Central memory CD4-positive, alpha-beta T cell (primary cell): ENCODE results near the gene ITGB2.
"Not testable (repeated sequence)": the region's sequence is repeated elsewhere in the genome, so short reads cannot be mapped to it uniquely, and the experiment has no call there.

Experiments used
- DNase-seq: peaks from one replicate; pipeline ENCODE4 v3.0.0; 2022

Gene ITGB2

DNA sequence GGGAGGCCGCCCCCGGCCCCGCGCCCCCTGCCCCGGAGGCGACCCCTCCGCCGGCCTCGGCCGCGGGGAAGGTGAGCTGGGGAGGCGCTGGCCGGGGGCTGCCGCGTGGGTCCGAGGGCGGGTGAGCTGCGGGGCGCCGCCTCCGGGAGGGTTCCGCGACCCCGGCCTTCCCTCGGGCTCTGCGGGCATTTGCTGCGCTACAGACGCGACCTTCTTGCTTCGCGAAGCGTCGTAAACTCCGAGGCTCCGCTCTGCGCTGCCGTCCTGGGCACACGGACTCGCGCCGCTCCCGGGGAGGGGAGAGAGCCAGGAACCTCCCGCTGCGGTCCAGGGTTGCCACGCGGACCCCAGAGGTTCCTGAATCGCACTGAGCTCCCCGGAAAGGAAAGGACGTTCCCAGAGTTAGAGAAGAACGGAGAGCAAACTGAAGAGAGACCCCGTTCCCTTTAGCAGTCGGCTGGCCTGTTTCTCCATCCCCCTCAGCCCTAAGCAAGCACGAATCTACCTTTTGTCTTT, 19.5 kb upstream of the ITGB2 start:
- DNase-seq = peak; percentile 20

DNA sequence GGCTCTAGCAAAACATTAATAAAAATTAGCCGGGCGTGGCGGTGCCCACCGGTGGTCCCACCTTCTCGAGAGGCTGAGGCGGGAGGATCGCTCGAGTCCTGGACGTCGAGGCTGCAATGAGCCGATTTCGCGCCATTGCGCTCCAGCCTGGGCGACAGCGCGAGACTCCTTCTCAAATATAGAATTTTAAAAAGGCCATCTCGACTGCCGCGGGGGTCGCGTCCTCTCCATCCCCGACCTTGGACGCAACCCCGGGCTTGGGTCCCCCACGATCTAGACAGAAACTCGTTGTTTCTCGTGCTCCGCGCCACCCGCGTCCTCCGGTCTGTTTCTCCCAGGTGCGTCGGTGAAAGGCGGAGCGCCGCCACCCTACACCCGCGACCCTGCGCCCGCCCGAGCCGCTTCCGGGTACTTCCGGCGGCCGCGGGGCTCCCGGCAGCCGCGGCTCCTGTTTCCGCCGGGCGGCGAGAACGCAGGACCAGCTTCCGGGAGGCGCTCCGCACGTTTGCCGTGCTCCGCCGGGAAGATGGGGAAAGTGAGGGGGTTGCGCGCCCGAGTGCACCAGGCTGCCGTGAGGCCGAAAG, 18.9 kb upstream of the ITGB2 start, which contains the start of gene SLX9:
TSS of gene SLX9 (plus strand) at position 498 of the 584 bp plus-strand sequence. CDS start at position 527, 29 bp downstream.
- peak; percentile 73 for DNase-seq

DNA sequence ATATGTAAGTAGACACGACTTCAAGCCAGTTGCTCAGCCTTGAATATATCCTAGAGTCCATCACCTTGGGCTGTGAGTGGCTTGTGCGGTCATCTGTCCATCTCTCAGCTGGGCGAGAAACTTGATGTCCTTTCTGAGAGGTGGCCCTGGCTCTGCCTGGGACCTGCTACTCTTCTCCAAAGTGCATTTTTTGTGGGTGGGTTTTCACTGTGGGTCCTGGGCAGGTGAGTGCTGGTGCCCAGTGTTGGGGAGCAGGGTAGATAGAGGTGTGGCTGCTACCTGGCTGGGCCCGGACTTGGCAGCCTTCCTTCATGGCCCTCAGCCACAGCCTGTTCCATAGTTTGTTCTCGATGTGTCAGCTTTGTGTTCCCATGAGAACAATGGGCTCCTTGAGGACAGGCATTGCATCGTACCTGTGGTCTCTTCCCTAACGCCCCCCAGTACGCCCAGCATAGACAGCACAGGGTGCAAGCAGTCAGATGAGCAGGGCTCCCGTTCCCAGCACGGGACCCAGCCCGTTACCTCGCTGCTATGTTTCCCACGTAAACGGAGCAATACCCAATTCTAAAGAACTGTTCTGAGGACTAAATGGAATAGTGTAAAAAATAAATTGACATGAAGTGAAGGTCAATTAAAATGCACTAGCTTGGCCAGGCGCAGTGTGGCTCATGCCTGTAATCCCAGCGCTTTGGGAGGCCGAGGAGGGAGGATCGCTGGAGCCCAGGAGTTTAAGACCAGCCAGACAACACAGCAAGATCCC, 18.3 kb upstream of the ITGB2 start:
- DNase-seq = no peak

DNA sequence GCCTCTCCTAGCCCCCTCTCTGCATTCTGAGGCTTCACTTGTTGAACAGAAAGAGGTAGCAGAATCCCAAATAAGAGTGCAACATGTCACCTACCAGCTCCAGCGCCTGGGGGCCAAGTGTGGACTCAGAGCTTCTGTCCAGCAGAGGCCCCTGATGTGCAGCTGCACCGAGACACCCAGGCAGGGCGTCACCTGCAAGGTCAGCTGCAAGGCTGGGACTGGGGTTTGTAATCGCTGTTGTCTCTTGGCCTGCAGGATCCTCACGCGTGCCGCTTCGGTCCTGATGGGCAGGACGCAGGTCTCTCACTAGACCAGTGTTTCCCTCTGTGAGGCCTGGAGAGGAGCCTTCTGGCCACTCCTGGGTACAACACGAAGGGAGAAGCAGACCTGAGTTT, 14.8 kb upstream of the ITGB2 start:
- DNase-seq = no peak

DNA sequence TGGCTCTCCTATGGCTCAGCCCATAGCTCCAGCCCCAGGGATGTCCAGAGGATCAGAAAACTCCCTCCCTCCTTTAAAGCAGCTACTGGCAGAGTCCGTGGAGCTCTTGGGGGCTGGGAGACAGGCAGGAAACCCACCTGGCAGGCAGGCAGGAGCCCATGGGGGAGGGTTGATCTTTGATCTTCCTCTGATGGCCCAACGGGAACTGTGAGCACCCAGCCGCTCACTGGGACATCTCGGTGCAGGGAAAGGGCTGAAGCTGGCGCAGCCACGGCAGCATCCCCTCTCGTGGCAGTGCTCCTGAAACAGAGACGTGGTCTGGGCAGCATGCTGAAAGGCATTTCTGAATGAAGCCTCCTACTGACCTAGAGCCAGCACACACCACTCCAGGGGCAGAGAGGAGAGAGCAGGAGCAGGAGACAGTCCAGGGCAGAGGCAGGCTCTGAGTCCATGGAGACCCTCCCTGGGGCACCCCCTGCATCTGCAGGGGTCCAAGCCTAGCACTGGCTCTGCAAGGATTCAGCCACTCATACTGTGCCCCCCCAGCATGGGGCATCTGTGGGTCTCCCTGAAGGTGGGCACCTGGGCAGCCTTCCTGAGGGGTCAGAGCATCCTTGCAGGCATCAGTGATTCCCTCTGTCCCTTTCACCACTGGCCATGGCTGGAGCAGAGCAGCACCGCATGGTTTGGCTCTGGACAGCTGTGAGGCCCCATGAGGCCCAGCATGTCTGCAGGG, 14.3 kb upstream of the ITGB2 start:
- DNase-seq = no peak

DNA sequence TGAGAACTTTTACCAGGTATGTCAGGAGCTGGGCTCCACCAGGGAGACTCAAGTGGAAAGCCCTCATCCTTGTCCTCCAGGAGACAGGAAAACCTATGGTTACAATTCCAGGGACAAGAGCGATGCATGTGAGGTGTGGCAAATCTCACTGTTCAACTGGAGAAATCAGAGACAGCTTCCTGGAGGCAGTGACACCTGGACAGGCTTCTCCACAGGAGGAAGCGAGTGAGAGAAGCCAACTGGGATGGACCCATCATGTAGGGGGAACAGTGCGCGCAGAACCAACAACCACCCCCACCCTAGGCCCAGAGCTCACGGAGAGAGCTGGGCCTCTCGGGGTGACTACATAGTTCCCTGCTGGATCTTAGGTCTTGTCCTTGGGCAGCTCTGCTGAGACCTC, 13.6 kb upstream of the ITGB2 start:
- no peak for DNase-seq

DNA sequence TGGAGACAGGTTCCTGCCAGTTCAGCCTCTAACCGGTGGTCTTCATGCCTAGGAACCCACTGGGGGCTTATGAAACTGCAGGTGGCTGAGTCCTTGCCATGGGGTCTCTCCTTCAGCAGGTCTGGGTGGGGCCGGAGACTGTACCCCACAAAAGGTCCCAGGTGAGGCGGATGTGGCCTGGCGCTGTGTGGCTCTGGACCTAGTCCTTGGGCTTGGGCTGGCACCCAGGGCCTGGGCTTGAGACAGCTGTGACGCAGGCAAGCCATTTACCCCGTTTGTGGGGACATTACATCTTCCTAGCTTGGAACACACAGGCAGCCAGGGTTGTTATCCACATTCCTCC, 13.2 kb upstream of the ITGB2 start:
- DNase-seq = no peak

DNA sequence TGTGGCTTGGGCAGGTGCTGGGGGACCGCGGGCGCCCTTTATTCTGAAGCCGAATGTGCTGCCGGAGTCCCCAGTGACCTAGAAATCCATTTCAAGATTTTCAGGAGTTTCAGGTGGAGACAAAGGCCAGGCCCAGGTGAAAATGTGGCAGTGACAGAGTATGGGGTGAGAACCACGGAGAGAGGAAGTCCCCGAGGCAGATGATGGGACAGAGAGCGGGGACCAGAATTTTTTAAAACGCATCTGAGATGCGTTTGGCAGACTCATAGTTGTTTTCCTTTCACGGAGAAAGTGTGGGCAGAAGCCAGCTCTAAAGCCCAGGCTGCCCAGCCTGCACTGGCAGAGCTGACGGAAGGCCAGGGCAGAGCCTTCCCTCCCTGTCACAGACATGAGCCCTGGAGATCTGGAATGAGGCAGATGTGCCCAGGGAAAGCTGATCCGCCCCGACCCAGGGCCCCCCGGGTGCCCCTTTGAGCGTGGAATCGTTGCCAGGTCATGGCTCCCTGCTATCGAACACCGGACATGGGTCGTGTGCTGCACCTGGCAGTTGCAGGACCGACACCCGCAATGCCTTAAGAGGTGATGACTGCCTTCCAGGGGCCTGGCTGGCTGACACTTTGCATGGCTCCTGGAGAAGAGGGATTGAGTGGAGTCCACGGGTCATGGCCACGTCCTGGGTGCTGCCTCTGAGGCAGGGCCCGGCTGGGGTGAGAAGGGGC, 12.7 kb upstream of the ITGB2 start:
- DNase-seq = no peak

DNA sequence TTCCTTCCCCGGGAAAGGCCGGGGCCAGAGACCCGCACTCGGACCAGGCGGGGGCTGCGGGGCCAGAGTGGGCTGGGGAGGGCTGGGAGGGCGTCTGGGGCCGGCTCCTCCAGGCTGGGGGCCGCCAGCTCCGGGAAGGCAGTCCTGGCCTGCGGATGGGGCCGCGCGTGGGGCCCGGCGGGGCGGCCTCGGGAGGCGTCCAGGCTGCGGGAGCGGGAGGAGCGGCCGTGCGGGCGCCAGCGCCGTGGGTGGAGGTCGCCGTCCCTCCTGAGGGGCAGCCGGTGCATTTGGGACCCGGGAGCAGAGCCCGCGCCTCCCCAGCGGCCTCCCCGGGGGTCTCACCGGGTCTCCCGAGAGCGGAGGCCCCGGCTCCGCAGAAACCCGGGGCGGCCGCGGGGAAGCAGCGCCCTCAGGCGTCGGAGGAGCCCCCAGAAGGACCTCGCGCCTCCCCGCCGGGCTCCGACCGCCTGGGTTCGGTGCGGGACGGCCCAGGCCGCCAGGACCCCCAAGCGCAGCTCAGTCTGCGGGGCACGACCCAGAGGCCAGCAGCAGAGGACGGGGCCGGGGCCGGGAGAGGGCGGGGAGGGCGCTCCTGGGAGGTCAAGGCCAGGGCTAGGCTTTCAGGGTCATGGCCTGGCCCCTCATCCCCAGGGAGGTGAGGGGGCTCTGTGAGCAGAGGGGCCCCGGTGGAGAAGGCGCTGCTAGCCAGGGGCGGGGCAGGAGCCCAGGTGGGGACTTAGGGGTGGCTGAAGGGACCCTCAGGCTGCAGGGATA, 11.9 kb upstream of the ITGB2 start:
- peak; percentile 61 for DNase-seq

DNA sequence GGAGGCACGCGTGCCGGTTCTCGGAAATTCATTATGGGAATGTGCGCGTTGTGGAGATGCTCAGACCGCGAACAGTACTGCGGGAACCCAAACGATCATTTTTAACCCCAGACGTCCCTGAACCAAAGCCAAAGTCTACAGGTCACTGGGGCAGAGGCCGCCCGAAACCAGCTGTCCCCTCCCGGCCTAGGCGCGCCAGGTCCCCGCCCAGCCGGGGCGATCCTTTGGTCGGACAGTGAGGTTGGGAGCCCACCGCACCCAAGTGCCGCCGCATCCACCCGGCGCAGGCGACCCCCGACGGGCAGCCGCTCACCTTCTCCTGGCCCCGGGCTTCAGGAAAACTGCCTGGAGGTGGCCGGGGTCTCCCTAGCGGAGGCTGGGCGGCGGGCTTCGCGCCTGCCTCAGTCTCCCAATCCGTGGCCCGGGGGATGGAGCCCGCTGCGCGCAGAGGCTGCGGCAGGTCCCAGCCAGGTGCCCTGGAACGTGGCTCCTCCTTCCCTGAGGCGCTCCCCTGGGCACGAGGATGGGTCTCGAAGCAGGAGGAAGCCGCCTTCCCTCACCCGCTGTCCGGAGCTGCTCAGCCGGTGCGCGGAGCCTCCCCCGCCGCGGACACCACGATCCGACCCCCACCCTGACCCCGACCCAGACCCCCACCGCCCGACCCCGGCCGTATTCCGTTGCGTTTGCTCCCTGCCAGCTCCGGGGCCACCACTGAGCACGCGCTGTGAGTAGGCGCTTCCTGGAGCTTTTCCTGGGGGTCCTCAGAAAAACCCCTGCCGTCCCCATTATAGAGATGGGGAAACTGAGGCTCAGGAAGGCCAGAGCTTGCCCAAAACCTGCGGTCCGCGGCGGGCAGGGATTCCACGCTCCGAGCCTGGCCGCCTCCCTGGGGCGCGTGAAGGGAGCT, 11.1 kb upstream of the ITGB2 start:
- DNase-seq = no peak

DNA sequence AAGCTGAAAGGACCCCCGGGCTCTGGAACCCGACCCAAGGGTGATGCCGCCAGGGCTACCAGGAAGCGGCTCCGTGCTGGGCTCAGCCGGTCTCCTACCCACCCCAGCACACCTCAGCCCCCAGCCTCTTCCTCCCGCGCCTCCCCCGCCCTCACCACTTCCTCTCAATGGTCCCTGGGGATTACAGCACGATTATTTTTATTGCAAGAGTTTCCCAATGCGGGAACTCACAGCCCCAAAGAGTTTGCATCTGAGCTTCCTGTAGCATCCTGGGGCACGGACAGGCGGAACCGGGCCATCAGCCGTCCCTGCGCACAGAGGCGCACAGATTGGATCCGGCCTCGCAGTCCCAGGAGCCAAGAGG, 10.4 kb upstream of the ITGB2 start:
- no peak for DNase-seq

DNA sequence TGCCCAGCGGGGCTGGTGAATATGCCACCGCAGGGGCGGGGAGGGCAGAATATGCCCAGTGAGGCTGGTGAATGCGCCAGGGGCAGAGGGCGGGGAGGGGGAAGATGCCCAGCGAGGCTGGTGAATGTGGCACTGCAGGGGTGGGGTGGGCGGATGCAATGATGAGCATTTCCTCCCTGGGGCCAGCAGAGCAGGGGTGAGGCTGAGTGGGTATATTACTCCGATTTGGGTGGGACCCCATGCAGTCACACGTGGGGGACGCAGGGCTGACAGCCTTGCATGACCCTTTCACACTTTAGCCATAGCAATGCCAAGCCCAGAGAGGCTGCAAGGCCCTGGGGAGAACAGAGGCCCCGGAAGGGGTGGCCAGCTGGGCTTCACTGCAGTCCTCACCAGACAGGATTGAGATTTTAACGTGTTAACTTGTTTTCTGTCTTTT, 9.9 kb upstream of the ITGB2 start:
- DNase-seq = peak; percentile 60

DNA sequence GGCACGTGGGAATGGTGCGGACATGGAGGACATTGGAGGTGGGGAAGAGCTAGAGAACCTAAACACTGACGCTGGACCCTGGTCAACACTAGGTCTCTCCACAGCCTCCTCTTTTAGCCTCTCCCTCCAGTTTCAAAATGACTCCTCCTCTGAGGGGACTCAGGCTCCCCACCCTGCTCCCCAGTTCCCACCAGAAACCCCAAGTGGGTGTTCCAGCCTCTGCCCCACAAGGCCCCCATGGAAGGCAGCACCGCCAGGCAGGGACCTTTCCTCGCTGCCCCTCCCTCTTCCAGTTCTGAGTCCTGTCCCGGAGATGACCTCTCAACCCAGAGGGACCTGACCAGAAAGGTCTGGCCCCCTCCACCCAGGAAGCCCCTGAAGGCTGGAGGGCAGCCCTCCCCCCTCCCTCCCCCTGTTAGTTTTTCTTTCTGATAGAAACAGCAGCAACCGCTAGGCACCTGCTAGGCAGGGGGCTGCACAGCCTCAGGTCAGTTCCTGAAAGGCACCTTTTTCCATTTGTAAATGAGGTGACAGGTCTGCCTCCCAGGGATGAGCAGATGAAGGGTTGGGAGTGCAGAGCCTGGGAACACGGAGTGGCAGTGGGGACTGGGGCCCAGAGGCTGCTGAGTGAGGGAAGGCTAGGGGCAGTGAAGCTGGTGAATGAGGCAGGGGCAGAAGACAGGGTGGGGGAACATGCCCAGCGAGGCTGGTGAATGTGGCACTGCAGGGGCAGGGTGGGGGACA, 9.3 kb upstream of the ITGB2 start:
- DNase-seq = no peak

DNA sequence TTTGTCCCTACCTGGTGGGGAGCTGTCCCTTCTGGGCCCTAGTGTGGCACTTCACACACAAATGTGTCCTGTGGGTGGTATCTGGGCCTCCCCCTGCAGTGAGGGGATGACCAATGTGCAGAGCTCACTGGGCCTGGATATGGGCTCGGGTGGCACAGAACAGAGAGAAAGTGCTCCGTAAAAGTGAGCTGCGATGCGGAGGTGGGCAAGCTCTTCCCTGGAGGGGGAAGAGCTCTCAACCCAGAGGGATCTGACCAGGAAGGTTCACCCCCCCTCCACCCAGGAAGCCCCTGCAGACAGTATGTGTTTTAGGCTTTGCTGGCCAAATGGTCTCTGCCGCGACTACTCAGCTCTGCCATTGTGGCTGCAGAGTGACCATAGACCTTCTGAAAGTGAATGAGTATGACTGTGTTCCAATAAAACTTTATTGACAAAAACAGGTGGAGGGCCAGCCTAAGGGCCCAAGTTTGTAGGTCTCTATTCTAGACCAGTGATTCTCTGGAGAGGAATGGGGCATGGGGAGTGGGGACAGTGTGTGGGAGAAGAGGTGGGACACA, 8.6 kb upstream of the ITGB2 start:
- no peak for DNase-seq

DNA sequence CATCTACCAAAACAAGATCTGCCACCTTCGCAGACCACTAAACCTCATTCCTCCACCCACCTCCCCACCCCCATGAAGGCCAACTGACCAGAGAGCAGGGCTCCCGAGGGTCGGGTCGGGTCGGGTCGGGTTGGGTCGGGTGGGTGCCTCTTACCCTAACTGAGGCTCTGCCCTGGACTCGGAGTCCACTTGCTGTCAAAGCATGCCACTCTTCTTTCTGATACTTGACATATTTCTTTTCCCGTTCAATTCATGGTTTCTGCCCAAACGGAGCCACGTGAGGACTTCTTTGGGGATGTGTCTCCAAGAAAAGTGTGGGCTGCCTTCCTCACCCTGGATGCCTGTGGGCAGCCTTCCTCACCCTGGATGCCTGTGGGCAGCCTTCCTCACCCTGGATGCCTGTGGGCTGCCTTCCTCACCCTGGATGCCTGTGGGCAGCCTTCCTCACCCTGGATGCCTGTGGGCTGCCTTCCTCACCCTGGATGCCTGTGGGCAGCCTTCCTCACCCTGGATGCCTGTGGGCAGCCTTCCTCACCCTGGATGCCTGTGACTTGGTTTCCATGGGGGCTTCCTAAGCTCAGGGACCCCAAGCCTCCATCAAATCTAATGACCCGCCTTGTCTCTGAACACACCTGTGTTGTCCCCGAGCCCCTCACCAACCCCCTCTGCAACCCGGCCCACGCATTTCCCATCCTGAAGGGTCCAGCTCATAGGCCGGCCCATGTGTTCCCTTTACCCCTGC, 8.0 kb upstream of the ITGB2 start:
- DNase-seq = not testable (repeated sequence)

DNA sequence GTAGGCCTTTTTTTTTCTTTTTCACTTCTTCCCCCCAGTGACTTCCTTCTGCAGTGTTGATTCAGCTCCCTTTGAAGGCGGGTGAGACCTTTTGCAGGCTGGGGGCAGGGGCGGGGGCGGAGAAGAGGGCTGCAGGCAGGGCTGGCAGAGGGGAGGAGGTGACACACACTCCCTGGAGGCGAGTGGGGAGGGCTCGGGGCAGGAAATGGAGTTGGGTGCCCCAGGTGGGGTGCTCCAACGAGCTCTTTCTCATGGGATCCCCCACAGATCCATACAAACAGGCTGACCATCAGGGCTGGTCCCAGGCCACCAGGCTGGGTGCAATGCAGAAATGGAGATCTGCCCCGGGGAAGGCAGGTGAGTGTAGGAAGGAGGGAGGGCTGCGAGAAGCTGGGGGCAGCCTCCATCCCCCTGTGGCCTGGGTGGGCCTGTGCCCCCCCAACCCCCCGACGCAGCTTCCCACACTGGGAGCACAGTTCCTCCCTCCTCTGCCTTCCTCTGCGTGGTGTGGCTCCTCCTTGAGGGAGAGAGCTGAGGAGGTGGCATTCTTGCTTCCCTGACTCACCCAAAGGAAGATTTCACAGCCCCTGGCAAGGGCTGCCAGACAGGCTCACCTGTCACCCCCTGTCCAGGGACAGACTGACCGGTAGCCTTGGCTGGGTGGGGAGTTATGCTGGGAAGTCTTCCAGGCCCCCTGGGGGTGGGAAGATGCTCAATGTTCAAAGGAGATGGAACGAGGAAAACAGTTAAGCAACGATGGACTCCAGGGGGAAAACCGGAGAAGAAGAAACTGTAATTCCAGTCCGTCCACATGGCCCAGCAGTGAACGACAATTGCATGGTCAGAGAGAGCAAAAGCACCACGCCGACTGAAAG, 7.1 kb upstream of the ITGB2 start:
- DNase-seq = peak; percentile 82

DNA sequence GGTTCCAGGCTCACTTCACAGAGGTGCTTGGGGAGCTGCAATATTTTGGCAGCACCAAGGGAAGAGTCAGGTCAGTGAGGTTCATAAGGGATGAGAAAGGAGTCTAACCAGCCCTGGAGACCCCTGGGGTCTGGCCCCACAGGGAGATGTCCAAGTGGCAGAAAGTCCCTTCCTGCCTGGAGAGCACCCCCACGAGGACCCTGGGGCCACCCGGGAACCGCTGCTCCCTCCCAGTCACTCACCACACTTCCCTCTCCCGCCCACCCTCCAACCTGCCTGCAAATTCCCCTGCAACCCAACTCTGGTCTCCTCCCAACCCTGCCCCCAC, 6.5 kb upstream of the ITGB2 start:
- DNase-seq = no peak

DNA sequence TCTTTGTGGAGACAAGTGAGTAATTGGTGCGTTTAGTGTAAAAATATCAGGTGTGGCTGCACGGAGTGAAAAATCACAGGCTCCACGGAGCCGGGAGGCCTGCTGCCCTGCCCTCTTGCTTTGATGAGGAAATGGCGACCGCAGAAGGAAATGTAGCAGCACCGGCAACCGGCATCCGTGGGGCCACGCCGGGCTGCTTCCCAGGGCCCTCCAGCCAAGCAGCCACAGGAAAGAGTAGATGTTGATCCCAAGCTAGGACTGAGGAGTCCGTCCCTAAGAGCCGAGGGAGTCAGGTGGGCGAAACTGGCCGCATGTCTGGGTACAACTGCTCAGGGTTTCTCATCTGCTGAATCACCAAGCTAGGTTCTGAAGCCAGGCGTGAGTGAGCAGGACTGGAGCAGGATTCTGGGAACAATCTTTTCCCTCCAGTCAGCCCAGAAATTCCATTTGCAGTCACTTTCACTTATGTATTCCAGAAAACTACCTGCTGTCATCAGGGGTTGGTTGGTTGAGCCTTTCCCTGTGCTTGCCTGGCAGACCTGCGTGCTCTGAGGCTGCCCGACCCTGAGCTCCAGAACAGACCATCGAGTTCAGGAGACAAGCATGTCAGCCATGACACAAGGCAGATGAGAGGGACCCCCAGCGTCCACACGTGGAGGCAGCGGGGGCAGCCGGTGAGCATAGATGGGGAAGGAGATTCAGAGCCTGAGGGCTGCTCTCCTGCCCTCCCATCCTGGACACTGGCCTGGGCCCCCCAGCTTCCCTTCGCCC, 5.8 kb upstream of the ITGB2 start:
- peak; percentile 73 for DNase-seq
